T-helper 1 cell (primary cell): ENCODE measurements around the gene BCAR1.

Experiments used
- DNase-seq, 5 donors: peaks; one replicate each; pipeline ENCODE4 v3.0.0-alpha.2; 2012 to 2020

BCAR1 gene

DNA sequence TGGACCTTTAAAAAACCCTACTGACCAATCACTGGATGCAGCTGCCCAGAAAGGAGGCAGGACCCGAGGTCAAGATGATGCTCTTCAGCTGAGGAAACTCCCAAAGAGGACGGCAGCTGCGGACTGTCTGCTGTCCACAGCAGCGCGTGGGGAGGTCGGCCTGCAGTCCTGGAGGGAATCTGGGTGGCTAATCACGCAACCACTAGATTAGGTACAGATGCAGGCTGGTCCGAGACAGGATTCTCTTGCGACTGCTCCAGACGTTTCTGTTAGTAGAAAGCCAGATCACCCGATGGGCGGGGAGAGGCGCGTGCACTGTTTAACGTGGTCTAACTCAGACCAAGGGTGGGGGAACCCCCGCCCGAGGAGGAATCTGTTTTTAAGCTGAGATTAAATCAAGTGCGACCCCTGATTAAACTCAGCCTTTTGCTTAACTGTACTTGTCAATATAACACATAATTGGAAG, 53.3 kb downstream of the BCAR1 start:
- no peak for DNase-seq

DNA sequence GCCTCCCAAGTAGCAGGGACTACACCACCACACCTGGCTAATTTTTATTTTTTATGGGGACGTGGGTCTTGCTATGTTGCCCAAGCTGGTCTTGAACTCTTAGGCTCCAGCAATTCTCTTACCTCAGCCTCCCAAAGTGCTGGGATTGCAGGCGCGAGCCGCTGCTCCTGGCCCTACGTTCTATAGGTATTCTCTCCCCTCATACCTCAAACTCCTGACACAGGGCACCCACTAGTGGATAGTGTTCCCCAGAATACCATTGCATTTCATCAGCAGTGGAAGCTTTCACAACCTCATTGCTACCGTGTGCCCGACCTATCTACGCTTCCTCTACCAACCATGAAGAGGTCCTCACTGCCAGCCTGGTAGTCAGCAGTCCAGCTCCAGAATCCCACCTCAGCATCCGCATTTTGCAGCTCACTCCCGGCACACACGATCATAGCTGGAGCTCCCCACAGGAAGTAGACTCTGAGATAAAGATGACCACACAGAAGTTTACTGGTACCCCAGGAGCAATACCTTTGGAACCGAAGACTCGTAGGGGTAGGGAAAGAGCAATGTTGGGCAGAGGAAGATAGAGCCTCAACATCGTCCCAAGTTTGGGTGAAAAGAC, 53.8 kb downstream of the BCAR1 start:
- no peak for DNase-seq

- DNase-seq = no peak
These were observed 54.6 kb downstream of the BCAR1 start for GRCh38 chr16:75196836-75197235.

- DNase-seq = no peak
These were observed 55.3 kb downstream of the BCAR1 start for GRCh38 chr16:75195811-75196790.

GRCh38 chr16:75193730-75194444, 57.5 kb downstream of the BCAR1 start:
- DNase-seq = no peak

- no peak for DNase-seq
These were observed 58.2 kb downstream of the BCAR1 start for GRCh38 chr16:75193265-75193650.

DNA sequence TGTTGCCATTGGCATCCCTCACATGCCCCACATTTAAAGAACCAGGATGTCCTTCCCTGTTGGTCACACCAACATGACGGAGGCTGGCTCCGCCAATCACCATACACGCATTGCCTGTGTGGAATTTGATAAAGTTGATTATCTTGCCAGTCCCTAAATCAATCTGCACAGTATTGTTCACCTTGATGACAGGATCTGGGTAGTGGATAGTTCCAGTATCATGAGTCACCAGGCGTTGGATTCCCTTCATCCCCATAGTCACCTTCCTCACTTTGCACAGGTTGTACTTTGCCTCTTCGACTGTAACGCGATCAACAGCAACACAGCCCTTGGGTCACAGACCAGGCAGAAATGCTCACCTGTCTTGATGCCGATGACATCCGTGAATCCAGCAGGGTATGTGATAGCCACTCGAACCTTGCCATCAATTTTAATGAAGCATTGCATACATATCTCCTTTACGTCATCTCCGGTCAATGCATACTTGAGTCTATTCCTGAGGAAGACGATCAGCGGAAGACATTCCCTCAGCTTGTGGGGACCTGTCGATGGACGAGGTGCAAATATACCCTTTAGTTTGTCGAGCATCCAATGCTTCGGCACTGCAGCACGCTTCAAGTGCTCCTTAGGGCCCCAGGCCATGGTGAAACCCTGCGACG, 58.7 kb downstream of the BCAR1 start:
- DNase-seq = no peak

- DNase-seq = no peak
These were observed 61.7 kb downstream of the BCAR1 start for GRCh38 chr16:75189638-75190245.

DNA sequence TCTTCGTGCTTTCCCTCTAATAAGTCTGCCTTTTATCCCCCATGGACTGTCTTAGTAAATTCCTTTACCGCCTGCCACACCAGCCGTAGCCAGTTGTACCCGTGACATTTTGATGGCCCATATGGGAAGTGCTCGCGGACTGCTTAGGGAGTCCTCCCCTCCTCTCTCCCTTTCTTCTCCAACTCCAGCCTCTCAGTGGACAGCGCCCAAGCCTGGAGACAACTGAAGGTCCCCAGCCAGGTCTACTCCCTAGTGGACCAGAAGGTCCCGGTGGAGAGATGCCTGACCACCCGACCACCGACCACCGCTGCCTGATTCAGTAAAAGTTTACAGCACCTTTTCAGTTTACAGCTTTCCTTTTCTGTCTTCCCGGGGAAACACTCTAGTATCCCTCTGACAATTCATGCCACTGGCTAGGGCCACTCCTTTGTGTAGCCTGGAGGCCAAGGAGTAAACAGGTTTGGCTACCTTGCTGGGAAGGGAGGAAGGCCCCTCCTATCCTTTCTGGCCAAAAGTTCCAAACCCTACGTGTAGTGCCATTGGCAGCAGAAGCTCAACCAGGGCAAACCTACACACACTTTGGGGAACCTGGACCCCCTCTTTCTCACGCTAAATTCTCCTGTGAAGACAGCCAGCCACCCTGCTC, 62.5 kb downstream of the BCAR1 start:
- DNase-seq = no peak

GRCh38 chr16:75181630-75182029, 69.8 kb downstream of the BCAR1 start:
- no peak for DNase-seq

GRCh38 chr16:75179208-75179607, 72.2 kb downstream of the BCAR1 start:
- no peak for DNase-seq
